ENCODE data around the gene DOCK10. TPM values are rescaled to one million over a fixed set of nuclear protein-coding genes. Genes with fewer than 3 reads are reported as not detected.

The DOCK10 gene
- total and polyA plus RNA-seq, 2 donors (not counting 1 experiment from before 2014, with no cell fraction given) = 49.5 to 139 TPM

DNA sequence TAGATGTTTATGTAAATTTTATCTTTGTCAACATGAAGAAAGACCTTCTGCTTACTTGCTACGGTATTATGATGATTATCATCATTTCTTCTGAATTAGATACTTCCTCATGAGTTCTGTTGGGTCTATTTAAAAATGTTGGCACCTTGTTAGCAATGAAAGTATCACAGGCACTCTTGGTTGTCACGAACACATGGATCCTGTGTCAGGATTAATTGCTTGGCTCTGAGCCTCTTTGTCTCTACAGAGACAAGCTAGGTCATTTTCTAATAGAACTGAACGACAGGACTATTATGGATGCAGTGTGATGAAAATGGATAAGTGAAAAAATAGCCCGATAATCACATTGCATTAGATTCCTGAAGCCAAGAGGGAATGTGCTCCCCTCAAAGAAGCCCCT is 110.3 kb downstream of the DOCK10 start:
- TF ChIP-seq, protein P1, sequence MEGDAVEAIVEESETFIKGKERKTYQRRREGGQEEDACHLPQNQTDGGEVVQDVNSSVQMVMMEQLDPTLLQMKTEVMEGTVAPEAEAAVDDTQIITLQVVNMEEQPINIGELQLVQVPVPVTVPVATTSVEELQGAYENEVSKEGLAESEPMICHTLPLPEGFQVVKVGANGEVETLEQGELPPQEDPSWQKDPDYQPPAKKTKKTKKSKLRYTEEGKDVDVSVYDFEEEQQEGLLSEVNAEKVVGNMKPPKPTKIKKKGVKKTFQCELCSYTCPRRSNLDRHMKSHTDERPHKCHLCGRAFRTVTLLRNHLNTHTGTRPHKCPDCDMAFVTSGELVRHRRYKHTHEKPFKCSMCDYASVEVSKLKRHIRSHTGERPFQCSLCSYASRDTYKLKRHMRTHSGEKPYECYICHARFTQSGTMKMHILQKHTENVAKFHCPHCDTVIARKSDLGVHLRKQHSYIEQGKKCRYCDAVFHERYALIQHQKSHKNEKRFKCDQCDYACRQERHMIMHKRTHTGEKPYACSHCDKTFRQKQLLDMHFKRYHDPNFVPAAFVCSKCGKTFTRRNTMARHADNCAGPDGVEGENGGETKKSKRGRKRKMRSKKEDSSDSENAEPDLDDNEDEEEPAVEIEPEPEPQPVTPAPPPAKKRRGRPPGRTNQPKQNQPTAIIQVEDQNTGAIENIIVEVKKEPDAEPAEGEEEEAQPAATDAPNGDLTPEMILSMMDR (IDR thresholded peaks at IDR 0.05) = no peak
- no peak for TF ChIP-seq EZH2 (IDR thresholded peaks at IDR 0.05; ENCODE audit: borderline replicate concordance, insufficient read depth, low read depth, low read length, poor library complexity, severe bottlenecking)
- Mint-ChIP-seq H3K4me3 (no peak overlapping the region), H3K27ac (peak overlapping the region; percentile 22), H3K27me3 (no peaks in the 10 kb centered on the region), H3K9me3 (ENCODE audit: insufficient read depth) (no peaks in the 10 kb centered on the region), H3K4me1 (peaks cover 85% of the 10 kb centered on the region)
- no peaks in the 10 kb centered on the region for H4K20me1 ChIP-seq (ENCODE audit: control insufficient read depth, insufficient read depth, low read length, poor library complexity, severe bottlenecking)
- no peaks in the 10 kb centered on the region for H3K27me3 ChIP-seq (replicated peaks in 1 of 4; ENCODE audit: control extremely low read depth in 1 of 4, control insufficient read depth in 3 of 4, insufficient read depth in 4 of 4, low read length in 3 of 4)
- no peak overlapping the region for H2AFZ ChIP-seq (ENCODE audit: insufficient read depth, low read depth, low read length, poor library complexity, severe bottlenecking)
- DNase-seq (no peak), ATAC-seq (ENCODE audit: low read depth) (no peak)
- no peak overlapping the region for H3K9ac ChIP-seq (ENCODE audit: low read length)
- H3K4me3 ChIP-seq (ENCODE audit: control extremely low read depth in 1 of 5, extremely low read depth in 1 of 5, insufficient read depth in 1 of 5, low read depth in 2 of 5, low read length in 4 of 5) = no peak overlapping the region
- ChIA-PET CTCF (interaction anchor here (1.0 to 8.7 kb wide), 8 partner anchors 18 to 727 kb away, joined by 3 to 124 read pairs (median 4); no protein-coding TSS in a partner anchor), POLR2A (no interaction called here)
- intact Hi-C loops (cut with micrococcal nuclease) = loop anchor here (1.0 to 10.0 kb wide), 4 partner anchors 70 to 1863 kb away; partner anchors contain the start of genes DOCK10 and IRS1
- H3K4me1 ChIP-seq (ENCODE audit: control insufficient read depth in 2 of 2, insufficient read depth in 2 of 2, low read length in 2 of 2) = peaks cover 54 to 59% of the 10 kb centered on the region in 2 donors
- peak overlapping the region in 1 of 2 donors; percentile 20 for H3K27ac ChIP-seq (ENCODE audit: low read length in 2 of 2)
- H3K36me3 ChIP-seq (replicated peaks in 1 of 2; ENCODE audit: control extremely low read depth in 1 of 2, control insufficient read depth in 1 of 2, extremely low read depth in 1 of 2, insufficient read depth in 2 of 2, low read length in 1 of 2) = peaks cover 0 to 49% of the 10 kb centered on the region in 2 experiments
- no peaks in the 10 kb centered on the region for H3K9me3 ChIP-seq (ENCODE audit: control extremely low read depth in 1 of 3, control insufficient read depth in 2 of 3, insufficient read depth in 1 of 3, low read length in 2 of 3)
- WGBS (ENCODE audit: insufficient coverage) = 83% methylated on average over 2 of the region's 4 CpGs
- H3K79me2 ChIP-seq (ENCODE audit: control insufficient read depth, insufficient read depth, low read length) = peaks cover 90% of the 10 kb centered on the region
- peak overlapping the region; percentile 4 for H3K4me2 ChIP-seq (replicated peaks; ENCODE audit: low read depth, low read length, poor library complexity, severe bottlenecking)

DNA sequence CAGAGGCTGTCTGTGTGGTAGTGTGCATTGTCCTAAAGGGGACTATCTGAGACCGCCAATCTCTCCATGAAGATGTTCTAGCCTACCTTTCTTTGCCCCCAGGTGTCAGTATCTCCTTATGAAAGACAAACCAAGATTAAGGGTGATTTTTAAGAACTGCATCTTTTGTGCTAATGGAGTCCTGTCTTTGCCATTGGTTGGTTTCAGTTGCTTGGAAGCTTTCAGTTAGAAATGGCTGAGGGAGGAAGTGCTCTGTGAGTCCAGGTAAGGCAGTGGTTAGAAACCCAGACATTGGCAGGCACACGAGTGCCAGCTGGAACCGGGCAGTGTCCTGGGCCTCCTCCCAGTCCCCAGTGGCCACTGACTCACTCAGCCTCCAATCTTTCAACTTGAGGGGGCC is 111.3 kb downstream of the DOCK10 start:
- peak overlapping the region; percentile 20 for H3K4me3 Mint-ChIP-seq
- peaks cover 90% of the 10 kb centered on the region for H3K4me1 Mint-ChIP-seq
- ATAC-seq (ENCODE audit: low read depth) (peak; percentile 20), DNase-seq (peak; percentile 63)
- no peak overlapping the region for H2AFZ ChIP-seq (ENCODE audit: insufficient read depth, low read depth, low read length, poor library complexity, severe bottlenecking)
- peak overlapping the region; percentile 17 for H3K4me2 ChIP-seq (replicated peaks; ENCODE audit: low read depth, low read length, poor library complexity, severe bottlenecking)
- H3K27ac ChIP-seq (ENCODE audit: low read length in 2 of 2) = peak overlapping the region; percentile 9 to 50
- no peak overlapping the region for H3K9ac ChIP-seq (ENCODE audit: low read length)
- peaks cover 63 to 69% of the 10 kb centered on the region in 2 donors for H3K4me1 ChIP-seq (ENCODE audit: control insufficient read depth in 2 of 2, insufficient read depth in 2 of 2, low read length in 2 of 2)
- ChIA-PET CTCF (interaction anchor here (1.0 to 8.7 kb wide), 11 partner anchors 13 to 729 kb away, joined by 3 to 124 read pairs (median 4); no protein-coding TSS in a partner anchor), POLR2A (no interaction called here)
- WGBS (ENCODE audit: insufficient coverage) = 80% methylated on average over 1 of the region's 3 CpGs
- no peaks in the 10 kb centered on the region for H4K20me1 ChIP-seq (ENCODE audit: control insufficient read depth, insufficient read depth, low read length, poor library complexity, severe bottlenecking)
- TF ChIP-seq, protein P1 (IDR thresholded peaks at IDR 0.05) = peak; percentile 66
- no peak for TF ChIP-seq EZH2 (IDR thresholded peaks at IDR 0.05; ENCODE audit: borderline replicate concordance, insufficient read depth, low read depth, low read length, poor library complexity, severe bottlenecking)
- H3K4me3 ChIP-seq (ENCODE audit: control extremely low read depth in 1 of 5, extremely low read depth in 1 of 5, insufficient read depth in 1 of 5, low read depth in 2 of 5, low read length in 4 of 5) = no peak overlapping the region
- H3K79me2 ChIP-seq (ENCODE audit: control insufficient read depth, insufficient read depth, low read length) = peaks cover 87% of the 10 kb centered on the region
- intact Hi-C loops (cut with micrococcal nuclease) = loop anchor here (1.0 to 10.0 kb wide), 4 partner anchors 71 to 1864 kb away; partner anchors contain the start of genes DOCK10 and IRS1
- H3K36me3 ChIP-seq (replicated peaks in 1 of 2; ENCODE audit: control extremely low read depth in 1 of 2, control insufficient read depth in 1 of 2, extremely low read depth in 1 of 2, insufficient read depth in 2 of 2, low read length in 1 of 2) = peaks cover 0 to 51% of the 10 kb centered on the region in 2 experiments
- H3K9me3 Mint-ChIP-seq (ENCODE audit: insufficient read depth) = no peaks in the 10 kb centered on the region
- H3K27ac Mint-ChIP-seq = peak overlapping the region; percentile 86
- H3K27me3 Mint-ChIP-seq = no peaks in the 10 kb centered on the region
- no peaks in the 10 kb centered on the region for H3K9me3 ChIP-seq (ENCODE audit: control extremely low read depth in 1 of 3, control insufficient read depth in 2 of 3, insufficient read depth in 1 of 3, low read length in 2 of 3)
- H3K27me3 ChIP-seq (replicated peaks in 1 of 4; ENCODE audit: control extremely low read depth in 1 of 4, control insufficient read depth in 3 of 4, insufficient read depth in 4 of 4, low read length in 3 of 4) = no peaks in the 10 kb centered on the region
